HEK293T (cell line): ENCODE measurements around the gene DGKD.

Experiments used
- ARNT ChIP-seq: fragments of 450-650 bp; IDR thresholded peaks from 2 replicates; pipeline ENCODE4 v1.6.1; 2017; ENCODE audit warnings: mild to moderate bottlenecking
- BHLHE40 ChIP-seq: fragments of 450-650 bp; IDR thresholded peaks from 2 replicates; pipeline ENCODE4 v1.6.1; 2016; ENCODE audit warnings: mild to moderate bottlenecking, moderate library complexity, borderline replicate concordance
- CTBP1 ChIP-seq: fragments of 450-650 bp; IDR thresholded peaks from 2 replicates; pipeline ENCODE4 v1.6.1; 2016; ENCODE audit warnings: borderline replicate concordance
- FOXA1 ChIP-seq: fragments of 450-650 bp; IDR thresholded peaks from 2 replicates; pipeline ENCODE4 v1.6.1; 2016; ENCODE audit warnings: mild to moderate bottlenecking
- FOXM1 ChIP-seq: fragments of 450-650 bp; IDR thresholded peaks from 2 replicates; pipeline ENCODE4 v1.6.1; 2017; ENCODE audit warnings: mild to moderate bottlenecking, borderline replicate concordance
- HDGF ChIP-seq: fragments of 450-650 bp; IDR thresholded peaks from 2 replicates; pipeline ENCODE4 v1.6.1; 2017; ENCODE audit warnings: antibody characterized with exemption, borderline replicate concordance
- L3MBTL2 ChIP-seq: fragments of 450-650 bp; conservative IDR thresholded peaks from 2 replicates; pipeline ENCODE4 v1.6.1; 2016; ENCODE audit warnings: mild to moderate bottlenecking
- LEF1 ChIP-seq: fragments of 450-650 bp; IDR thresholded peaks from 2 replicates; pipeline ENCODE4 v1.6.1; 2017; ENCODE audit warnings: mild to moderate bottlenecking, borderline replicate concordance
- NFRKB ChIP-seq: fragments of 450-650 bp; IDR thresholded peaks from 2 replicates; pipeline ENCODE4 v1.6.1; 2016; ENCODE audit warnings: mild to moderate bottlenecking, moderate library complexity
- SP1 ChIP-seq: fragments of 450-650 bp; IDR thresholded peaks from 2 replicates; pipeline ENCODE4 v1.6.1; 2017
- SUZ12 ChIP-seq: fragments of 450-650 bp; IDR thresholded peaks from 2 replicates; pipeline ENCODE4 v1.6.1; 2016; ENCODE audit warnings: mild to moderate bottlenecking
- TARDBP ChIP-seq: fragments of 450-650 bp; IDR thresholded peaks from 2 replicates; pipeline ENCODE4 v1.6.1; 2016
- TF ChIP-seq, protein P1 (sequence below): fragments of 450-650 bp; IDR thresholded peaks from 2 replicates; pipeline ENCODE4 v1.6.1; 2016

DNA sequence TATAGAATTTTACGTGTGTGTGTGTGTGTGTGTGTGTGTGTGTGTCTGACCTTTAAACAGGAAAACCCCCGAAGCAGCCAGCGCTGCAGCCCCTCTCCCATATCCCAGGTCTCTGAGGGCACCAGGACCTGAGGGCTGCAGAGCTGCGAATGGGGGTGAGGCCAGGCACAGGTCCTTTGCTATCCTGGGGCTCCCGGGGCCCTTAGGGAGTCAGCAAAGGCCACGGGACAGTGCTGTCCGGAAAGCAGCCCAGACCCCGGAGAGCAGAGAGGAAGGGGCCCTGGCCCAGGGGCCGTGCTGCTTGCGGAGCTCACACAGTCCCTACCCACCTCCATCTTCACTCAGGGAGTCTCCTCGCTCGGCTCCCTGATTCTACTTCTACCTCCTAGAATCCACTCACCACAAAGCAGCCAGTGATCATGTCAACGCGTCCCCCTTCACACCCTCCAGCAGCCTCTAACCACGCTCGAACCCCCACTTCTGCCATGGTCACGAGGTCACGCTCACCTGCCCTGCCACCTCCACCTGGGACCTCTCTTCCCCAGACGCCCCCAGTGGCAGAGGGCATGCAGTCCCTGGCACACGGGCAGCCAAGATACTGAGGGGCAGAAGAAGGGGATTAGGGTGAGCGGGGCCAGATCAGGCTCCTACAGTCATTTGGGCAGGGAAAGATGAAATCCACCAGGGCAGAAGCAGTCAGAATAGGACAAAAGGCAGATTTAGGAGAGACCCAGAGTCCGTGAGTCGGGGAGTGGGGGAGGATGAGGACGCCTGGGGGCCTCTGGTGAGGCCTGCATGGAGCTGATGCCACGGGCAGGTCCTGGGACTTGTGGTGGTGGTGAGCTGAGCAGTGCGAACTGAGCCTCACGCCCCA, 125.6 kb downstream of the DGKD start:
- TF ChIP-seq BHLHE40 = no peak
- TF ChIP-seq TARDBP = no peak
- no peak for TF ChIP-seq LEF1
- no peak for TF ChIP-seq FOXM1
- TF ChIP-seq L3MBTL2 = no peak
- TF ChIP-seq, protein P1, sequence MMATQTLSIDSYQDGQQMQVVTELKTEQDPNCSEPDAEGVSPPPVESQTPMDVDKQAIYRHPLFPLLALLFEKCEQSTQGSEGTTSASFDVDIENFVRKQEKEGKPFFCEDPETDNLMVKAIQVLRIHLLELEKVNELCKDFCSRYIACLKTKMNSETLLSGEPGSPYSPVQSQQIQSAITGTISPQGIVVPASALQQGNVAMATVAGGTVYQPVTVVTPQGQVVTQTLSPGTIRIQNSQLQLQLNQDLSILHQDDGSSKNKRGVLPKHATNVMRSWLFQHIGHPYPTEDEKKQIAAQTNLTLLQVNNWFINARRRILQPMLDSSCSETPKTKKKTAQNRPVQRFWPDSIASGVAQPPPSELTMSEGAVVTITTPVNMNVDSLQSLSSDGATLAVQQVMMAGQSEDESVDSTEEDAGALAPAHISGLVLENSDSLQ = no peak
- no peak for TF ChIP-seq HDGF
- TF ChIP-seq SP1 = no peak
- TF ChIP-seq ARNT = no peak
- TF ChIP-seq SUZ12 = no peak
- TF ChIP-seq FOXA1 = no peak
- TF ChIP-seq CTBP1 = no peak
- no peak for TF ChIP-seq NFRKB
